H1 (cell line): Measurements from ENCODE around the gene OR4Q2. TPM values are rescaled to one million over a fixed set of nuclear protein-coding genes. Genes with fewer than 3 reads are reported as not detected.

Experiments used
- CTCF ChIA-PET: fragments of 300-600 bp; sonication (Branson Sonifier 250); formaldehyde crosslinking; loops from one replicate; lab custom pipeline; 2021; ENCODE audit not compliant: partially characterized antibody; lab: Charles Lee
- POLR2A ChIA-PET: fragments of 300-600 bp; sonication (Branson Sonifier 250); formaldehyde crosslinking; loops from one replicate; lab custom pipeline; 2021; ENCODE audit warnings: inconsistent platforms; ENCODE audit not compliant: partially characterized antibody; lab: Charles Lee
- DNase-seq, 2 experiments: peaks; one replicate each; pipeline versions ENCODE4 v3.0.0 to v3.0.0-alpha.2; 2010 to 2022; ENCODE audit warnings: low spot score in 2 of 2, low read depth in 1 of 2, mixed read lengths in 1 of 2
- FAIRE-seq: peaks from 2 replicates; lab custom pipeline; 2011; peaks lifted over from hg19 to GRCh38; lab: Jason Lieb, UNC
- H2AFZ ChIP-seq: 2 replicates; pipeline ENCODE4 v1.8.1; 2012; ENCODE audit warnings: low read length, inconsistent platforms
- H2AK5ac ChIP-seq: 2 replicates; pipeline ENCODE4 v1.6.1; 2013; ENCODE audit warnings: low read depth, low read length
- H2BK120ac ChIP-seq: replicated peaks from 2 replicates; pipeline ENCODE3; 2013; ENCODE audit warnings: low read depth, low read length, inconsistent platforms
- H2BK12ac ChIP-seq: 2 replicates; pipeline ENCODE4 v1.6.1; 2013; ENCODE audit warnings: low read depth, low read length
- H2BK15ac ChIP-seq: 2 replicates; pipeline ENCODE4 v1.6.1; 2013; ENCODE audit warnings: low read length
- H2BK20ac ChIP-seq: 2 replicates; pipeline ENCODE4 v1.6.1; 2013; ENCODE audit warnings: low read length
- H2BK5ac ChIP-seq: 2 replicates; pipeline ENCODE4 v1.6.1; 2013; ENCODE audit warnings: low read depth, low read length
- H3K14ac ChIP-seq: 2 replicates; pipeline ENCODE4 v1.6.1; 2013; ENCODE audit warnings: inconsistent platforms; ENCODE audit not compliant: insufficient read length
- H3K18ac ChIP-seq: 2 replicates; pipeline ENCODE4 v1.6.1; 2013; ENCODE audit warnings: low read length; ENCODE audit errors: extremely low read depth
- H3K23ac ChIP-seq: 2 replicates; pipeline ENCODE4 v1.6.1; 2013; ENCODE audit warnings: inconsistent platforms; ENCODE audit not compliant: insufficient read length
- H3K23me2 ChIP-seq: 2 replicates; pipeline ENCODE4 v1.6.1; 2013; ENCODE audit warnings: low read depth, low read length
- H3K27ac ChIP-seq: 2 replicates; pipeline ENCODE4 v1.6.1; 2011; ENCODE audit warnings: low read depth, low read length, inconsistent platforms
- H3K27me3 ChIP-seq, 4 experiments: replicated peaks in 1 of 4; 1 replicate in 1 of 4; 2 replicates in 3 of 4; pipeline versions ENCODE4 v1.6.1 to v1.8.1; 2011 to 2013; ENCODE audit warnings: low read length in 3 of 4, mild to moderate bottlenecking in 3 of 4, inconsistent platforms in 2 of 4, mixed read lengths in 2 of 4, moderate library complexity in 1 of 4; ENCODE audit not compliant: control insufficient read depth in 3 of 4, insufficient read depth in 3 of 4; ENCODE audit errors: extremely low read depth in 1 of 4
- H3K36me3 ChIP-seq, 4 experiments: 2 replicates each; pipeline versions ENCODE4 v1.6.1 to v1.8.1; 2011 to 2013; ENCODE audit warnings: mild to moderate bottlenecking in 4 of 4, low read length in 3 of 4, moderate library complexity in 2 of 4, control low read depth in 1 of 4, inconsistent platforms in 1 of 4; ENCODE audit not compliant: insufficient read depth in 4 of 4, control insufficient read depth in 2 of 4
- H3K4ac ChIP-seq: replicated peaks from 2 replicates; pipeline ENCODE3; 2013; ENCODE audit warnings: low read length, low read depth, mixed read lengths, inconsistent platforms; ENCODE audit not compliant: insufficient read length
- H3K4me1 ChIP-seq, 4 experiments: replicated peaks in 1 of 4; 1 replicate in 1 of 4; 2 replicates in 3 of 4; pipeline versions ENCODE4 v1.6.1 to v1.8.1; 2011 to 2013; ENCODE audit warnings: low read length in 3 of 4, inconsistent platforms in 2 of 4, mixed read lengths in 1 of 4; ENCODE audit not compliant: insufficient read depth in 4 of 4, control insufficient read depth in 3 of 4
- H3K4me2 ChIP-seq, 2 experiments: 2 replicates each; pipeline versions ENCODE4 v1.6.1 to v1.8.1; 2011 to 2013; ENCODE audit warnings: low read depth in 2 of 2, low read length in 2 of 2, control low read depth in 1 of 2, inconsistent platforms in 1 of 2, mild to moderate bottlenecking in 1 of 2; ENCODE audit not compliant: insufficient read depth in 1 of 2
- H3K4me3 ChIP-seq, 4 experiments: fragments of 200-600, 300-600 bp in 1 of 4; sonication (generic), shearing (Covaris generic), sonication (Bioruptor Twin) in 1 of 4; 2 replicates each; pipeline versions ENCODE4 v1.5.1 to v1.8.1; 2011 to 2016; ENCODE audit warnings: low read length in 4 of 4, low read depth in 3 of 4, control low read depth in 2 of 4, inconsistent platforms in 2 of 4, mild to moderate bottlenecking in 2 of 4, mixed read lengths in 1 of 4, moderate library complexity in 1 of 4; ENCODE audit not compliant: insufficient read depth in 2 of 4; ENCODE audit errors: extremely low read depth in 1 of 4
- H3K56ac ChIP-seq: replicated peaks from 2 replicates; pipeline ENCODE3; 2013; ENCODE audit warnings: low read depth, mild to moderate bottlenecking, mixed read lengths, low read length, inconsistent platforms; ENCODE audit not compliant: insufficient read length
- H3K79me1 ChIP-seq: 2 replicates; pipeline ENCODE4 v1.6.1; 2013; ENCODE audit warnings: low read depth, low read length, control low read depth
- H3K79me2 ChIP-seq, 2 experiments: 2 replicates each; pipeline versions ENCODE4 v1.6.1 to v1.8.1; 2012 to 2013; ENCODE audit warnings: low read length in 2 of 2, mild to moderate bottlenecking in 2 of 2, inconsistent platforms in 1 of 2; ENCODE audit not compliant: insufficient read depth in 2 of 2, control insufficient read depth in 1 of 2
- H3K9ac ChIP-seq, 4 experiments: replicated peaks in 1 of 4; 1 replicate in 1 of 4; 2 replicates in 3 of 4; pipeline versions ENCODE4 v1.6.1 to v1.8.1; 2011 to 2013; ENCODE audit warnings: low read depth in 3 of 4, low read length in 3 of 4, control low read depth in 2 of 4, mild to moderate bottlenecking in 2 of 4, moderate library complexity in 2 of 4, inconsistent platforms in 1 of 4; ENCODE audit errors: extremely low read depth in 1 of 4
- H3K9me3 ChIP-seq, 2 experiments: 2 replicates each; pipeline versions ENCODE4 v1.6.1 to v1.8.1; 2012 to 2013; ENCODE audit warnings: mild to moderate bottlenecking in 2 of 2, moderate library complexity in 2 of 2, control low read depth in 1 of 2, inconsistent platforms in 1 of 2, low read depth in 1 of 2, low read length in 1 of 2, mixed read lengths in 1 of 2; ENCODE audit not compliant: insufficient read depth in 2 of 2
- H4K20me1 ChIP-seq, 2 experiments: replicated peaks in 1 of 2; 2 replicates each; pipeline versions ENCODE3 to v1.8.1; 2011 to 2013; ENCODE audit warnings: inconsistent platforms in 2 of 2, low read length in 2 of 2, mild to moderate bottlenecking in 1 of 2; ENCODE audit not compliant: insufficient read depth in 2 of 2, control insufficient read depth in 1 of 2
- H4K5ac ChIP-seq: 2 replicates; pipeline ENCODE4 v1.6.1; 2013; ENCODE audit warnings: low read length, low read depth, mixed read lengths, inconsistent platforms; ENCODE audit not compliant: insufficient read length
- H4K8ac ChIP-seq: 2 replicates; pipeline ENCODE4 v1.8.0; 2013; ENCODE audit warnings: mild to moderate bottlenecking, moderate library complexity, low read length, inconsistent platforms; ENCODE audit not compliant: insufficient read depth; ENCODE audit errors: extremely low read depth
- H4K91ac ChIP-seq: replicated peaks from 2 replicates; pipeline ENCODE3; 2013; ENCODE audit warnings: low read length, mixed read lengths, inconsistent platforms; ENCODE audit not compliant: insufficient read length
- ASH2L ChIP-seq: fragments of 200-600, 300-600 bp; sonication (generic); IDR thresholded peaks from one replicate; pipeline ENCODE4 v1.7.1; 2017; ENCODE audit warnings: low read length
- BCL11A ChIP-seq, 2 experiments: IDR thresholded peaks; one replicate each; pipeline ENCODE4 v1.6.1; 2011; ENCODE audit warnings: low read depth in 2 of 2, low read length in 2 of 2, mild to moderate bottlenecking in 2 of 2
- CHD2 ChIP-seq: IDR thresholded peaks from 2 replicates; pipeline ENCODE4 v1.6.1; 2012; ENCODE audit warnings: low read length, improper control_type of control experiment
- MAFK ChIP-seq: IDR thresholded peaks from 2 replicates; pipeline ENCODE4 v1.6.1; 2012; ENCODE audit warnings: low read depth, mild to moderate bottlenecking, improper control_type of control experiment, low read length
- POLR2A ChIP-seq, 2 experiments: IDR thresholded peaks; 1 replicate in 1 of 2; 2 replicates in 1 of 2; pipeline ENCODE4 v1.6.1; 2011; ENCODE audit warnings: low read depth in 2 of 2, low read length in 2 of 2, mild to moderate bottlenecking in 2 of 2; ENCODE audit errors: control extremely low read depth in 1 of 2
- SRF ChIP-seq: IDR thresholded peaks from 2 replicates; pipeline ENCODE4 v1.6.1; 2011; ENCODE audit warnings: mild to moderate bottlenecking, low read depth, low read length, moderate library complexity
- ZNF274 ChIP-seq: IDR thresholded peaks from 2 replicates; pipeline ENCODE4 v1.7.0; 2012; ENCODE audit warnings: low read length, borderline replicate concordance; ENCODE audit errors: extremely low read depth
- whole genome bisulfite sequencing, 2 experiments: shearing (Covaris generic) in 1 of 2; methylation state at CpG; one replicate each; pipeline versions ENCODE4 v1.1.6 to v1.1.7; 2013 to 2015; ENCODE audit warnings: low lambda C conversion rate in 2 of 2, mixed read lengths in 2 of 2, inconsistent platforms in 1 of 2, low coverage in 1 of 2, missing lambda C conversion rate in 1 of 2; ENCODE audit not compliant: insufficient replicate concordance in 2 of 2, insufficient coverage in 1 of 2, insufficient read length in 1 of 2; ENCODE audit errors: extremely low coverage in 1 of 2, missing lambda C conversion rate in 1 of 2; 5-methylcytosine and 5-hydroxymethylcytosine counted together
- polyA plus RNA-seq, 7 experiments: library from polyadenylated mRNA; depleted of rRNA in 3 of 7; stranded (reverse) in 5 of 7; unstranded in 2 of 7; fragments of >200 nt in 5 of 7; fragments of 200-250 nt in 2 of 7; gene quantifications; 1 replicate in 5 of 7; 2 replicates in 1 of 7; 4 replicates in 1 of 7; pipeline versions ENCODE4 v1.2.1 to v1.2.3, GENCODE V29; 2011 to 2013; ENCODE audit warnings: missing spikeins in 2 of 7, mixed read lengths in 2 of 7
- total RNA-seq: library from RNA; stranded (reverse); fragmentation: NEBNext Ultra II Directional; extraction: Animal tissue kit (Norgen Biotek cat#: 25700); gene quantifications from 2 replicates; pipeline ENCODE4 v1.2.1, GENCODE V29; 2021

Gene OR4Q2
- total and polyA plus RNA-seq, 2 of the 8 experiments (the other 6 are each of a cell fraction or from before 2014, with no cell fraction given) = not detected

DNA sequence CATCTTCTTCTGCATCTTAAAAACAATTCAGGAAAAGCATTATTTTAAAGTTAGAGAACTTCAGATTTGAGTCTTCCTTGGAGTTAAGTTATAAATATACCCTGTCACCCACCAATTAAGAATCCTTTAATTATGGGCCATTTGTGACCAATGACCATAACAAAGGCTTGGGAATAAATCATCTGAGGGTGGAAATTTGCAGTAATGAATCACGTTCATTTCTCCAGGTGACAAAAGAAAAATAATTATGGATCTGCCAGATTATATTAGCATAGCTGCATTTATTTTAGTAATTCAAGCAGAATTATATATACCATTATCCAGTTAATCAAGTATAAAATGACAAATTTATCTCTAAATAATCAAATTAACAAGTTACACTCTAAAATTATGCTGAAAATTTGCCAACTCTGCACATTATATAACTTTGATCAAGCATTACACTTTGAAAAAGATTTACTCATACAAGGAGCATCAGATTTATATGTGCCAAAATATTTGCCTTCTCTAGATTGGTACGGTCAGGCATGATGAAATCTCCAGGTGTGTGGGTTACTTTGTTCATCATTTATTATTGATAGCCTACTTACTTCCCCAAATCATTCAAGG, 17.4 kb downstream of the OR4Q2 start, which contains the start of gene OR4K14:
OR4K14 (minus strand) TSS at position 51 of the 609 bp plus-strand sequence. CDS start 4,114 bp downstream, outside the sequence.
- DNase-seq (no peak), FAIRE-seq (no peak)
- H3K79me2 ChIP-seq = no peaks in the 10 kb centered on the region
- H3K27ac ChIP-seq = no peak within 1 kb of the TSS
- H3K23me2 ChIP-seq = no peaks in the 10 kb centered on the region
- no peak within 1 kb of the TSS for H2BK15ac ChIP-seq
- H3K23ac ChIP-seq = no peak within 1 kb of the TSS
- no peak within 1 kb of the TSS for H2BK12ac ChIP-seq
- no peak within 1 kb of the TSS for H3K4ac ChIP-seq
- H2BK20ac ChIP-seq = no peak within 1 kb of the TSS
- no peaks in the 10 kb centered on the region for H3K36me3 ChIP-seq
- no peak within 1 kb of the TSS for H2BK120ac ChIP-seq
- no peak within 1 kb of the TSS for H3K4me3 ChIP-seq
- H3K79me1 ChIP-seq = no peaks in the 10 kb centered on the region
- H3K4me2 ChIP-seq = no peak within 1 kb of the TSS
- H3K9ac ChIP-seq = no peak within 1 kb of the TSS
- H3K14ac ChIP-seq = no peak within 1 kb of the TSS
- no peak within 1 kb of the TSS for H2AK5ac ChIP-seq
- no peaks in the 10 kb centered on the region for H3K4me1 ChIP-seq
- H3K9me3 ChIP-seq = peaks cover 50 to 62% of the 10 kb centered on the region in 2 experiments
- TF ChIP-seq CHD2 (no peak), ASH2L (no peak), ZNF274 (no peak), POLR2A (IDR thresholded peaks at IDR 0.05; ENCODE audit: control extremely low read depth in 1 of 2, low read depth in 2 of 2, low read length in 2 of 2) (no peak), MAFK (no peak), SRF (no peak), BCL11A (IDR thresholded peaks at IDR 0.05; ENCODE audit: low read depth in 2 of 2, low read length in 2 of 2) (no peak)
- no peak within 1 kb of the TSS for H3K18ac ChIP-seq
- no peak within 1 kb of the TSS for H3K56ac ChIP-seq
- H2BK5ac ChIP-seq = no peak within 1 kb of the TSS
- H4K8ac ChIP-seq = no peak within 1 kb of the TSS
- no peak within 1 kb of the TSS for H4K91ac ChIP-seq
- no peaks in the 10 kb centered on the region for H3K27me3 ChIP-seq
- no peak within 1 kb of the TSS for H2AFZ ChIP-seq
- ChIA-PET CTCF (no interaction called here), POLR2A (no interaction called here)
- WGBS, 2 experiments = 78% methylated on average over 2 of the region's 2 CpGs; no CpG with 5 or more reads in 1 of the 2 experiments
- H4K20me1 ChIP-seq = no peaks in the 10 kb centered on the region
- no peak within 1 kb of the TSS for H4K5ac ChIP-seq
